Testis (tissue), 2 donors: ENCODE measurements around the gene MAJIN.

Experiments
- CTCF ChIP-seq, 3 experiments: fragments of 450-650 bp in 2 of 3; fragments of 200-600 bp in 1 of 3; sonication (generic) in 1 of 3; IDR thresholded peaks; one replicate each; pipeline ENCODE4 v1.5.1; 2016 to 2019; ENCODE audit warnings: antibody characterized with exemption in 3 of 3, mild to moderate bottlenecking in 2 of 3, moderate library complexity in 1 of 3
- POLR2A ChIP-seq: fragments of 450-650 bp; IDR thresholded peaks from one replicate; pipeline ENCODE4 v1.6.1; 2017; ENCODE audit warnings: antibody characterized with exemption, mild to moderate bottlenecking, moderate library complexity

GRCh38 chr11:65008016-65008415 lies 36.1 kb upstream of the MAJIN start:
- TF ChIP-seq CTCF (IDR thresholded peaks at IDR 0.05): no peak
- TF ChIP-seq POLR2A: no peak
